ENCODE data around the gene PAQR6. TPM values are rescaled to one million over a fixed set of nuclear protein-coding genes. Genes with fewer than 3 reads are reported as not detected.

PAQR6 gene
- total RNA-seq, 3 donors from 2014 or later, result 1.5 to 6.2 (median 1.9) TPM

GRCh38 chr1:156232201-156232894, 15.5 kb downstream of the PAQR6 start:
- Histone ChIP-seq H3K4me3 (no peak overlapping the region), H3K4me1 (ENCODE audit: low read depth) (no peaks in the 10 kb centered on the region), H3K9me3 (no peaks in the 10 kb centered on the region), H3K36me3 (ENCODE audit: low read depth) (no peaks in the 10 kb centered on the region)
- TF ChIP-seq, protein P1, sequence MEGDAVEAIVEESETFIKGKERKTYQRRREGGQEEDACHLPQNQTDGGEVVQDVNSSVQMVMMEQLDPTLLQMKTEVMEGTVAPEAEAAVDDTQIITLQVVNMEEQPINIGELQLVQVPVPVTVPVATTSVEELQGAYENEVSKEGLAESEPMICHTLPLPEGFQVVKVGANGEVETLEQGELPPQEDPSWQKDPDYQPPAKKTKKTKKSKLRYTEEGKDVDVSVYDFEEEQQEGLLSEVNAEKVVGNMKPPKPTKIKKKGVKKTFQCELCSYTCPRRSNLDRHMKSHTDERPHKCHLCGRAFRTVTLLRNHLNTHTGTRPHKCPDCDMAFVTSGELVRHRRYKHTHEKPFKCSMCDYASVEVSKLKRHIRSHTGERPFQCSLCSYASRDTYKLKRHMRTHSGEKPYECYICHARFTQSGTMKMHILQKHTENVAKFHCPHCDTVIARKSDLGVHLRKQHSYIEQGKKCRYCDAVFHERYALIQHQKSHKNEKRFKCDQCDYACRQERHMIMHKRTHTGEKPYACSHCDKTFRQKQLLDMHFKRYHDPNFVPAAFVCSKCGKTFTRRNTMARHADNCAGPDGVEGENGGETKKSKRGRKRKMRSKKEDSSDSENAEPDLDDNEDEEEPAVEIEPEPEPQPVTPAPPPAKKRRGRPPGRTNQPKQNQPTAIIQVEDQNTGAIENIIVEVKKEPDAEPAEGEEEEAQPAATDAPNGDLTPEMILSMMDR (IDR thresholded peaks at IDR 0.05), result no peak
- ATAC-seq (no peak), DNase-seq (no peak)
- intact Hi-C loops (cut with DNase I, micrococcal nuclease), result no loop called here

- DNase-seq, result no peak
- TF ChIP-seq, protein P1 (IDR thresholded peaks at IDR 0.05), result no peak
- H3K4me1 ChIP-seq (ENCODE audit: low read depth), result no peaks in the 10 kb centered on the region
- H3K36me3 ChIP-seq (ENCODE audit: low read depth), result no peaks in the 10 kb centered on the region
- intact Hi-C loops (cut with DNase I, micrococcal nuclease), result no loop called here
- ATAC-seq, result no peak
- H3K4me3 ChIP-seq, result no peak overlapping the region
- H3K9me3 ChIP-seq, result no peaks in the 10 kb centered on the region
Observed at GRCh38 chr1:156230473-156230837, 17.4 kb downstream of the PAQR6 start.

GRCh38 chr1:156229809-156230472, 17.9 kb downstream of the PAQR6 start:
- H3K36me3 ChIP-seq (ENCODE audit: low read depth), result no peaks in the 10 kb centered on the region
- DNase-seq, result no peak
- intact Hi-C loops (cut with DNase I, micrococcal nuclease), result loop anchor here in 1 of 2 donors (5.0 kb wide), 2 partner anchors 83 to 138 kb away; no protein-coding TSS in a partner anchor

GRCh38 chr1:156228501-156228900, 19.4 kb downstream of the PAQR6 start:
- TF ChIP-seq, protein P1 (IDR thresholded peaks at IDR 0.05), result no peak
- H3K4me1 ChIP-seq (ENCODE audit: low read depth), result no peaks in the 10 kb centered on the region
- no peaks in the 10 kb centered on the region for H3K9me3 ChIP-seq
- intact Hi-C loops (cut with DNase I, micrococcal nuclease), result loop anchor here in 1 of 2 donors (5.0 kb wide), 2 partner anchors 81 to 136 kb away; no protein-coding TSS in a partner anchor
- peaks cover 5% of the 10 kb centered on the region for H3K36me3 ChIP-seq (ENCODE audit: low read depth)
- ATAC-seq (no peak), DNase-seq (peak in 2 of 3 donors; percentile 28 to 33)
- H3K4me3 ChIP-seq, result no peak overlapping the region

More at GRCh38 chr1:156229809-156230472, 17.9 kb downstream of the PAQR6 start:
- no peaks in the 10 kb centered on the region for H3K9me3 ChIP-seq
- no peak for ATAC-seq
- no peak overlapping the region for H3K4me3 ChIP-seq
- no peaks in the 10 kb centered on the region for H3K4me1 ChIP-seq (ENCODE audit: low read depth)
- TF ChIP-seq, protein P1 (IDR thresholded peaks at IDR 0.05), result no peak

DNA sequence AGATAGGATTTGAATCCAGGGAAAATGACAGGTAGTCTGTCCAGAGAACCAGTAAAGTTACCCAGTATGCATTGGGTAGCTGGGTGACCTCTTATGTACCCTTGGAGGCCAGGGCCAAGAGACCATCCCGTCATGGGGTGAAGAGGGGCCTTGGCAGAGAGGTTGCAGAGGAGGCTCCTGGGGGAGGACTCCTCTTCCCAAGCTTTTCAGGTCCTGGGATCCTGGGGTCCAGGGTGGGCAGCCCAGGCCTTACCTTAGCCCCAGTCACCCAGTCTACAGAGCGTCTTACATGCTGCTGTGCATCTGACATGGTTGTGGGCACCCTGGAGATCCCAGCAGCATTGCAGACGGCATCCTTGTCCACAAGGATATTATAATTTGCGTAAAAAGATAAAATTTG, 21.1 kb downstream of the PAQR6 start:
- no peak for ATAC-seq
- H3K4me3 ChIP-seq, result no peak overlapping the region
- no peaks in the 10 kb centered on the region for H3K9me3 ChIP-seq
- peaks cover 5% of the 10 kb centered on the region for H3K36me3 ChIP-seq (ENCODE audit: low read depth)
- TF ChIP-seq, protein P1 (IDR thresholded peaks at IDR 0.05), result no peak
- DNase-seq, result no peak
- intact Hi-C loops (cut with DNase I, micrococcal nuclease), result loop anchor here in 1 of 2 donors (5.0 kb wide), 2 partner anchors 79 to 134 kb away; no protein-coding TSS in a partner anchor
- H3K4me1 ChIP-seq (ENCODE audit: low read depth), result no peaks in the 10 kb centered on the region
